MM.1S (cell line): ENCODE data around the gene S100A16.

Experiments used
- DNase-seq: peaks from one replicate; pipeline ENCODE4 v3.0.0-alpha.2; 2015
- H2AFZ ChIP-seq: fragments of 300-600 bp; sonication (generic); 2 replicates; pipeline ENCODE4 v1.6.0; 2016; ENCODE audit warnings: antibody characterized with exemption, low read length
- H3F3A ChIP-seq: fragments of 300-600 bp; sonication (generic); 2 replicates; pipeline ENCODE4 v1.6.1; 2016; ENCODE audit warnings: mild to moderate bottlenecking, antibody characterized with exemption, low read length, moderate library complexity, mixed read lengths; ENCODE audit not compliant: insufficient read depth
- H3K27ac ChIP-seq: fragments of 300-600 bp; sonication (generic); 2 replicates; pipeline ENCODE4 v1.5.1; 2016; ENCODE audit warnings: mild to moderate bottlenecking, low read length
- H3K27me3 ChIP-seq: fragments of 300-600 bp; sonication (generic); replicated peaks from 2 replicates; pipeline ENCODE4 v1.6.0; 2016; ENCODE audit warnings: low read length; ENCODE audit not compliant: insufficient read depth
- H3K36me3 ChIP-seq: fragments of 300-600 bp; sonication (generic); replicated peaks from 2 replicates; pipeline ENCODE4 v1.6.1; 2016; ENCODE audit warnings: mild to moderate bottlenecking, low read length, mixed read lengths; ENCODE audit not compliant: insufficient read depth
- H3K4me1 ChIP-seq: fragments of 300-600 bp; sonication (generic); 2 replicates; pipeline ENCODE4 v1.6.1; 2016; ENCODE audit warnings: low read length, mixed read lengths
- H3K4me2 ChIP-seq: fragments of 300-600 bp; sonication (generic); 2 replicates; pipeline ENCODE4 v1.6.0; 2016; ENCODE audit warnings: low read depth, low read length
- H3K4me3 ChIP-seq: fragments of 300-600 bp; sonication (generic); 2 replicates; pipeline ENCODE4 v1.5.1; 2016; ENCODE audit warnings: low read length, mixed read lengths
- H3K79me2 ChIP-seq: fragments of 300-600 bp; sonication (generic); 2 replicates; pipeline ENCODE4 v1.6.1; 2016; ENCODE audit warnings: mixed run types, low read length, mixed read lengths
- H3K9ac ChIP-seq: fragments of 300-600 bp; sonication (generic); 2 replicates; pipeline ENCODE4 v1.6.1; 2016; ENCODE audit warnings: low read length, mixed read lengths
- H3K9me2 ChIP-seq: fragments of 300-600 bp; sonication (generic); replicated peaks from 2 replicates; pipeline ENCODE4 v1.6.1; 2016; ENCODE audit warnings: mild to moderate bottlenecking, low read length, mixed read lengths; ENCODE audit not compliant: insufficient read depth
- H3K9me3 ChIP-seq: fragments of 300-600 bp; sonication (generic); replicated peaks from 2 replicates; pipeline ENCODE4 v1.6.1; 2016; ENCODE audit warnings: mild to moderate bottlenecking, low read length, mixed read lengths; ENCODE audit not compliant: insufficient read depth
- H4K20me1 ChIP-seq: fragments of 300-600 bp; sonication (generic); 2 replicates; pipeline ENCODE4 v1.6.1; 2016; ENCODE audit warnings: mild to moderate bottlenecking, low read length, moderate library complexity, mixed read lengths; ENCODE audit not compliant: insufficient read depth
- CTCF ChIP-seq: fragments of 300-600 bp; sonication (generic); IDR thresholded peaks from 2 replicates; pipeline ENCODE4 v1.5.1; 2016; ENCODE audit warnings: antibody characterized with exemption, low read length, mixed read lengths
- EZH2 ChIP-seq: fragments of 300-600 bp; sonication (generic); optimal IDR thresholded peaks from 2 replicates; pipeline ENCODE3; 2017; ENCODE audit warnings: low read depth, mild to moderate bottlenecking, antibody characterized with exemption, low read length, mixed read lengths
- EZH2phosphoT487 ChIP-seq: fragments of 300-600 bp; sonication (generic); IDR thresholded peaks from 2 replicates; pipeline ENCODE4 v1.6.1; 2018; ENCODE audit warnings: antibody characterized with exemption, low read length

Gene S100A16

DNA sequence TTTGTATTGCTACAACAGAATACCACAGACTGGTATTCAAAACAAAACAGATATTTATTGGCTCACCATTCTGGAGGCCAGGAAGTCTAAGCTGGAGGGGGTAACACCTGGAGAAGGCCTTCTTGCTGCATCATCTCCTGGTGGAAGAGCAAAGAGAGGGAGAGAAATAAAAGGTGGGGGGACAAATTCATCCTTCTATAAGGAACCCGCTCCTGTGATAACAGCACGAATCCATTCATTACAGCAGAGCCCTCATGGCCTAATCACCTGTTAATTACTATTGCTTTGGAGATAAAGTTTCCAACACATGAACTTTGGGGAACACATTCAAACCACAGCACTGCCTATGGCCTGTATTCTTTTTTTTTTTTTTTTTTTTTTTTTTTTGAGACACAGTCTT, 52.7 kb downstream of the S100A16 start:
- H3K27me3 ChIP-seq, result no peaks in the 10 kb centered on the region
- no peak overlapping the region for H3K9ac ChIP-seq
- no peaks in the 10 kb centered on the region for H3K9me3 ChIP-seq
- H3K4me1 ChIP-seq, result no peaks in the 10 kb centered on the region
- H3F3A ChIP-seq, result no peaks in the 10 kb centered on the region
- no peak overlapping the region for H3K4me3 ChIP-seq
- TF ChIP-seq CTCF (no peak), EZH2phosphoT487 (no peak), EZH2 (no peak)
- H3K79me2 ChIP-seq, result no peaks in the 10 kb centered on the region
- H4K20me1 ChIP-seq, result no peaks in the 10 kb centered on the region
- no peak overlapping the region for H3K27ac ChIP-seq
- no peaks in the 10 kb centered on the region for H3K9me2 ChIP-seq
- H3K4me2 ChIP-seq, result no peak overlapping the region
- H3K36me3 ChIP-seq, result no peaks in the 10 kb centered on the region
- H2AFZ ChIP-seq, result no peak overlapping the region
- no peak for DNase-seq

- no peaks in the 10 kb centered on the region for H3K36me3 ChIP-seq
- no peaks in the 10 kb centered on the region for H4K20me1 ChIP-seq
- H3F3A ChIP-seq, result no peaks in the 10 kb centered on the region
- H3K9me3 ChIP-seq, result no peaks in the 10 kb centered on the region
- H2AFZ ChIP-seq, result no peak overlapping the region
- H3K9me2 ChIP-seq, result no peaks in the 10 kb centered on the region
- H3K27ac ChIP-seq, result no peak overlapping the region
- H3K4me3 ChIP-seq, result no peak overlapping the region
- no peaks in the 10 kb centered on the region for H3K79me2 ChIP-seq
- H3K4me2 ChIP-seq, result no peak overlapping the region
- no peak for DNase-seq
- no peak overlapping the region for H3K9ac ChIP-seq
- no peak for TF ChIP-seq EZH2phosphoT487
- no peak for TF ChIP-seq EZH2
- no peak for TF ChIP-seq CTCF
- no peaks in the 10 kb centered on the region for H3K27me3 ChIP-seq
- H3K4me1 ChIP-seq, result no peaks in the 10 kb centered on the region
Measured at GRCh38 chr1:153557877-153558276, 55.1 kb downstream of the S100A16 start.
